Measurements from ENCODE around the gene PRRT4.
A peak's percentile ranks its signal among the peaks of the same experiment; 100 is the strongest.

PRRT4 gene

GRCh38 chr7:128353610-128354009 is 7.9 kb downstream of the PRRT4 start:
- no peak for DNase-seq
- no peak for TF ChIP-seq GATA1 (IDR thresholded peaks at IDR 0.05; ENCODE audit: low read depth, low read length)
- TF ChIP-seq POLR2A (IDR thresholded peaks at IDR 0.05; ENCODE audit: low read length), result no peak

- no peak for DNase-seq
- no peak for TF ChIP-seq GATA1 (IDR thresholded peaks at IDR 0.05; ENCODE audit: low read depth, low read length)
- no peak for TF ChIP-seq POLR2A (IDR thresholded peaks at IDR 0.05; ENCODE audit: low read length)
Observed at GRCh38 chr7:128353189-128353588, 8.3 kb downstream of the PRRT4 start.

- DNase-seq, result no peak
- TF ChIP-seq POLR2A (IDR thresholded peaks at IDR 0.05; ENCODE audit: low read length) (no peak), GATA1 (IDR thresholded peaks at IDR 0.05; ENCODE audit: low read depth, low read length) (no peak)
Observed at GRCh38 chr7:128352636-128353035, 8.9 kb downstream of the PRRT4 start.

- no peak for TF ChIP-seq GATA1 (IDR thresholded peaks at IDR 0.05; ENCODE audit: low read depth, low read length)
- no peak for TF ChIP-seq POLR2A (IDR thresholded peaks at IDR 0.05; ENCODE audit: low read length)
- DNase-seq, result peak; percentile 36 to 56
Observed at GRCh38 chr7:128352153-128352537, 9.3 kb downstream of the PRRT4 start.

- TF ChIP-seq GATA1 (IDR thresholded peaks at IDR 0.05; ENCODE audit: low read depth, low read length), result no peak
- TF ChIP-seq POLR2A (IDR thresholded peaks at IDR 0.05; ENCODE audit: low read length), result no peak
- DNase-seq, result no peak
Observed at GRCh38 chr7:128351296-128352152, 10.0 kb downstream of the PRRT4 start.

- no peak for TF ChIP-seq GATA1 (IDR thresholded peaks at IDR 0.05; ENCODE audit: low read depth, low read length)
- no peak for TF ChIP-seq POLR2A (IDR thresholded peaks at IDR 0.05; ENCODE audit: low read length)
Observed at GRCh38 chr7:128350708-128351295, 10.7 kb downstream of the PRRT4 start.

GRCh38 chr7:128349466-128349825 is 12.0 kb downstream of the PRRT4 start:
- TF ChIP-seq POLR2A (IDR thresholded peaks at IDR 0.05; ENCODE audit: low read length) (no peak), GATA1 (IDR thresholded peaks at IDR 0.05; ENCODE audit: low read depth, low read length) (no peak)
- no peak for DNase-seq

More at GRCh38 chr7:128350708-128351295, 10.7 kb downstream of the PRRT4 start:
- no peak for DNase-seq

- DNase-seq, result peak; percentile 34 to 38
- no peak for TF ChIP-seq POLR2A (IDR thresholded peaks at IDR 0.05; ENCODE audit: low read length)
- TF ChIP-seq GATA1 (IDR thresholded peaks at IDR 0.05; ENCODE audit: low read depth, low read length), result no peak
Observed at GRCh38 chr7:128347647-128348097, 13.8 kb downstream of the PRRT4 start.

GRCh38 chr7:128344431-128344774 is 17.1 kb downstream of the PRRT4 start:
- DNase-seq, result no peak

GRCh38 chr7:128343554-128344430 is 17.7 kb downstream of the PRRT4 start, which contains the start of gene RBM28:
RBM28 (minus strand) TSS chr7:128343908; CDS start chr7:128343793, 115 bp downstream.
- DNase-seq, result peak; percentile 93 to 94
- no peak for TF ChIP-seq GATA1 (IDR thresholded peaks at IDR 0.05; ENCODE audit: low read depth, low read length)
- TF ChIP-seq POLR2A (IDR thresholded peaks at IDR 0.05; ENCODE audit: low read length), result peak; percentile 83

More at GRCh38 chr7:128344431-128344774, 17.1 kb downstream of the PRRT4 start:
- TF ChIP-seq GATA1 (IDR thresholded peaks at IDR 0.05; ENCODE audit: low read depth, low read length) (no peak), POLR2A (IDR thresholded peaks at IDR 0.05; ENCODE audit: low read length) (no peak)

GRCh38 chr7:128341733-128342132 is 19.8 kb downstream of the PRRT4 start:
- no peak for DNase-seq
- TF ChIP-seq GATA1 (IDR thresholded peaks at IDR 0.05; ENCODE audit: low read depth, low read length) (no peak), POLR2A (IDR thresholded peaks at IDR 0.05; ENCODE audit: low read length) (no peak)

- no peak for DNase-seq
- TF ChIP-seq GATA1 (IDR thresholded peaks at IDR 0.05; ENCODE audit: low read depth, low read length), result no peak
Observed at GRCh38 chr7:128335730-128336129, 25.8 kb downstream of the PRRT4 start.

GRCh38 chr7:128324368-128324680 is 37.2 kb downstream of the PRRT4 start:
- TF ChIP-seq POLR2A (IDR thresholded peaks at IDR 0.05; ENCODE audit: low read length), result no peak
- TF ChIP-seq GATA1 (IDR thresholded peaks at IDR 0.05; ENCODE audit: low read depth, low read length), result no peak
- no peak for DNase-seq
